Skeletal muscle tissue (tissue), 4 donors: ENCODE data around the gene FUT1. TPM values are rescaled to one million over a fixed set of nuclear protein-coding genes. Genes with fewer than 3 reads are reported as not detected.
"Not testable (repeated sequence)": the region's sequence is repeated elsewhere in the genome, so short reads cannot be mapped to it uniquely, and the experiment has no call there.

Experiments used
- H3K27ac ChIP-seq: one replicate; pipeline ENCODE4 v1.7.0; 2013; ENCODE audit warnings: mild to moderate bottlenecking, low read depth, low read length, inconsistent platforms
- H3K27me3 ChIP-seq, 3 donors: one replicate each; pipeline ENCODE4 v1.7.0; 2013; ENCODE audit warnings: low read length in 3 of 3; ENCODE audit not compliant: control insufficient read depth in 3 of 3, insufficient read depth in 3 of 3
- H3K36me3 ChIP-seq, 3 donors: one replicate each; pipeline ENCODE4 v1.7.0; 2013; ENCODE audit warnings: low read length in 3 of 3; ENCODE audit not compliant: control insufficient read depth in 3 of 3, insufficient read depth in 3 of 3
- H3K4me1 ChIP-seq, 3 donors: one replicate each; pipeline ENCODE4 v1.7.0; 2013; ENCODE audit warnings: low read length in 3 of 3, mild to moderate bottlenecking in 3 of 3; ENCODE audit not compliant: control insufficient read depth in 3 of 3, insufficient read depth in 3 of 3
- H3K4me3 ChIP-seq, 3 donors: one replicate each; pipeline ENCODE4 v1.7.0; 2013; ENCODE audit warnings: low read length in 3 of 3
- H3K9ac ChIP-seq, 3 donors: one replicate each; pipeline ENCODE4 v1.7.0; 2013; ENCODE audit warnings: low read length in 3 of 3, mild to moderate bottlenecking in 3 of 3, moderate library complexity in 2 of 3, low read depth in 1 of 3
- H3K9me3 ChIP-seq, 3 donors: one replicate each; pipeline ENCODE4 v1.7.0; 2013; ENCODE audit warnings: low read length in 3 of 3; ENCODE audit not compliant: control insufficient read depth in 3 of 3
- total RNA-seq: library from RNA; depleted of rRNA; stranded (reverse); fragments of >200 nt; gene quantifications from one replicate; pipeline ENCODE4 v1.2.3, GENCODE V29; 2014
- donor health status: Osteomylitis.

The FUT1 gene
- total RNA-seq, 1 donor from 2014 or later: 1.0 TPM

GRCh38 chr19:48793271-48793670 is 40.8 kb upstream of the FUT1 start:
- Histone ChIP-seq H3K27me3 (no peaks in the 10 kb centered on the region), H3K9ac (no peak overlapping the region), H3K4me1 (peaks cover 8 to 24% (median 18%) of the 10 kb centered on the region in 3 donors), H3K27ac (no peak overlapping the region), H3K4me3 (no peak overlapping the region), H3K36me3 (peaks cover 0 to 9% (median 2%) of the 10 kb centered on the region in 3 donors), H3K9me3 (no peaks in the 10 kb centered on the region)

GRCh38 chr19:48787331-48787730 is 34.9 kb upstream of the FUT1 start:
- Histone ChIP-seq H3K27ac (peak overlapping the region; percentile 46), H3K9ac (peak overlapping the region in 1 of 3 donors; percentile 64)
- not testable (repeated sequence) for H3K4me1 ChIP-seq, H3K27me3 ChIP-seq, H3K4me3 ChIP-seq, H3K36me3 ChIP-seq, H3K9me3 ChIP-seq

- H3K9me3 ChIP-seq, H3K9ac ChIP-seq, H3K27ac ChIP-seq, H3K36me3 ChIP-seq, H3K4me3 ChIP-seq, H3K27me3 ChIP-seq: not testable (repeated sequence)
- peaks cover 3 to 10% (median 6%) of the 10 kb centered on the region in 3 donors for H3K4me1 ChIP-seq
These were observed 34.0 kb upstream of the FUT1 start for GRCh38 chr19:48786422-48786821.

- H3K9me3 ChIP-seq: no peaks in the 10 kb centered on the region
- H3K9ac ChIP-seq: no peak overlapping the region
- no peak overlapping the region for H3K27ac ChIP-seq
- H3K4me1 ChIP-seq: peaks cover 3 to 17% (median 11%) of the 10 kb centered on the region in 3 donors
- no peak overlapping the region for H3K4me3 ChIP-seq
- no peaks in the 10 kb centered on the region for H3K36me3 ChIP-seq
- H3K27me3 ChIP-seq: no peaks in the 10 kb centered on the region
These were observed 32.1 kb upstream of the FUT1 start for GRCh38 chr19:48784527-48784926.

GRCh38 chr19:48780631-48781391 is 28.4 kb upstream of the FUT1 start:
- no peak overlapping the region for H3K4me3 ChIP-seq
- H3K27ac ChIP-seq: peak overlapping the region; percentile 64
- H3K27me3 ChIP-seq: no peaks in the 10 kb centered on the region
- peaks cover 0 to 9% (median 5%) of the 10 kb centered on the region in 3 donors for H3K4me1 ChIP-seq
- peaks cover 0 to 5% (median 2%) of the 10 kb centered on the region in 3 donors for H3K9me3 ChIP-seq
- no peak overlapping the region for H3K9ac ChIP-seq
- no peaks in the 10 kb centered on the region for H3K36me3 ChIP-seq

- H3K4me3 ChIP-seq: no peak overlapping the region
- H3K9me3 ChIP-seq: peaks cover 0 to 5% (median 2%) of the 10 kb centered on the region in 3 donors
- H3K9ac ChIP-seq: no peak overlapping the region
- no peaks in the 10 kb centered on the region for H3K36me3 ChIP-seq
- no peak overlapping the region for H3K27ac ChIP-seq
- no peaks in the 10 kb centered on the region for H3K27me3 ChIP-seq
- peaks cover 0 to 9% (median 5%) of the 10 kb centered on the region in 3 donors for H3K4me1 ChIP-seq
These were observed 27.2 kb upstream of the FUT1 start for GRCh38 chr19:48779636-48780035.

GRCh38 chr19:48777720-48778119 is 25.3 kb upstream of the FUT1 start:
- H3K4me3 ChIP-seq: no peak overlapping the region
- no peaks in the 10 kb centered on the region for H3K36me3 ChIP-seq
- no peaks in the 10 kb centered on the region for H3K27me3 ChIP-seq
- H3K27ac ChIP-seq: no peak overlapping the region
- H3K9me3 ChIP-seq: peaks cover 0 to 5% (median 2%) of the 10 kb centered on the region in 3 donors
- H3K4me1 ChIP-seq: peaks cover 0 to 13% (median 9%) of the 10 kb centered on the region in 3 donors
- H3K9ac ChIP-seq: no peak overlapping the region

- Histone ChIP-seq H3K27me3 (no peaks in the 10 kb centered on the region), H3K4me1 (peaks cover 2 to 12% (median 11%) of the 10 kb centered on the region in 3 donors), H3K27ac (no peak overlapping the region), H3K36me3 (no peaks in the 10 kb centered on the region), H3K9me3 (peaks cover 0 to 5% (median 2%) of the 10 kb centered on the region in 3 donors), H3K9ac (no peak overlapping the region), H3K4me3 (no peak overlapping the region)
These were observed 24.7 kb upstream of the FUT1 start for GRCh38 chr19:48777139-48777538.

- H3K4me1 ChIP-seq: peaks cover 20 to 24% (median 21%) of the 10 kb centered on the region in 3 donors
- H3K27ac ChIP-seq: peak overlapping the region; percentile 85
- H3K4me3 ChIP-seq: no peak overlapping the region
- H3K9ac ChIP-seq: no peak overlapping the region
- H3K27me3 ChIP-seq: no peaks in the 10 kb centered on the region
- H3K36me3 ChIP-seq: no peaks in the 10 kb centered on the region
- H3K9me3 ChIP-seq: no peaks in the 10 kb centered on the region
These were observed 20.1 kb upstream of the FUT1 start for GRCh38 chr19:48772503-48772953.

GRCh38 chr19:48770734-48771472 is 18.5 kb upstream of the FUT1 start:
- Histone ChIP-seq H3K27ac (peak overlapping the region; percentile 85), H3K36me3 (no peaks in the 10 kb centered on the region), H3K27me3 (no peaks in the 10 kb centered on the region), H3K9me3 (no peaks in the 10 kb centered on the region), H3K9ac (peak overlapping the region in 2 of 3 donors; percentile 33 to 62), H3K4me1 (peaks cover 20 to 27% (median 21%) of the 10 kb centered on the region in 3 donors), H3K4me3 (no peak overlapping the region)
